Measurements from ENCODE around the gene NLRP6. TPM values are rescaled to one million over a fixed set of nuclear protein-coding genes. Genes with fewer than 3 reads are reported as not detected.

NLRP6 gene
- total RNA-seq, 3 donors from 2014 or later (not counting 1 experiment from before 2014, with no cell fraction given): 1.7 to 3.0 (median 2.3) TPM

GRCh38 chr11:259413-259812, 18.8 kb upstream of the NLRP6 start:
- Histone ChIP-seq H3K27ac (ENCODE audit: low read length) (no peak overlapping the region), H3K4me1 (ENCODE audit: control insufficient read depth, insufficient read depth, low read length) (peaks cover 12% of the 10 kb centered on the region), H3K36me3 (ENCODE audit: control insufficient read depth, insufficient read depth, low read length) (no peaks in the 10 kb centered on the region), H3K4me3 (ENCODE audit: low read length) (no peak overlapping the region), H3K9me3 (ENCODE audit: control insufficient read depth, insufficient read depth, low read length) (no peaks in the 10 kb centered on the region), H3K27me3 (ENCODE audit: control insufficient read depth, insufficient read depth, low read length) (no peaks in the 10 kb centered on the region)
- Mint-ChIP-seq H3K4me1 (no peaks in the 10 kb centered on the region), H3K27ac (no peak overlapping the region), H3K36me3 (no peaks in the 10 kb centered on the region), H3K4me3 (no peak overlapping the region), H3K9me3 (no peaks in the 10 kb centered on the region), H3K27me3 (ENCODE audit: low read depth in 2 of 2) (peaks cover 0 to 3% of the 10 kb centered on the region in 2 donors)
- DNase-seq: peak in 1 of 2 donors; percentile 10
- intact Hi-C loops (cut with micrococcal nuclease): no loop called here
- TF ChIP-seq CTCF (IDR thresholded peaks at IDR 0.05): no peak
- 67% methylated on average over 1 of the region's 10 CpGs for WGBS (ENCODE audit: insufficient coverage)
- no peak for ATAC-seq

- H3K9me3 Mint-ChIP-seq: no peaks in the 10 kb centered on the region
- 94% methylated on average over 4 of the region's 4 CpGs for WGBS (ENCODE audit: insufficient coverage)
Measured at GRCh38 chr11:261624-262023, 16.6 kb upstream of the NLRP6 start.

GRCh38 chr11:266676-267439, 11.3 kb upstream of the NLRP6 start:
- Histone ChIP-seq H3K4me3 (ENCODE audit: low read length) (no peak overlapping the region), H3K27ac (ENCODE audit: low read length) (peak overlapping the region; percentile 34), H3K27me3 (ENCODE audit: control insufficient read depth, insufficient read depth, low read length) (no peaks in the 10 kb centered on the region), H3K9me3 (ENCODE audit: control insufficient read depth, insufficient read depth, low read length) (no peaks in the 10 kb centered on the region), H3K4me1 (ENCODE audit: control insufficient read depth, insufficient read depth, low read length) (peaks cover 39% of the 10 kb centered on the region), H3K36me3 (ENCODE audit: control insufficient read depth, insufficient read depth, low read length) (no peaks in the 10 kb centered on the region)
- H3K27ac Mint-ChIP-seq: peak overlapping the region; percentile 89 to 96
- no peaks in the 10 kb centered on the region for H3K36me3 Mint-ChIP-seq
- peak in 1 of 2 donors; percentile 67 for DNase-seq
- 75% methylated on average over 4 of the region's 13 CpGs for WGBS (ENCODE audit: insufficient coverage)
- no peak for TF ChIP-seq CTCF (IDR thresholded peaks at IDR 0.05)
- H3K27me3 Mint-ChIP-seq (ENCODE audit: low read depth in 2 of 2): no peaks in the 10 kb centered on the region
- H3K4me1 Mint-ChIP-seq: peaks cover 20 to 40% of the 10 kb centered on the region in 2 donors
- intact Hi-C loops (cut with micrococcal nuclease): loop anchor here (5.0 kb wide), 1 partner anchor 150 kb away; no protein-coding TSS in a partner anchor
- ATAC-seq: peak; percentile 11 to 30 (median 28)
- peak overlapping the region; percentile 65 for H3K4me3 Mint-ChIP-seq
- H3K9me3 Mint-ChIP-seq: no peaks in the 10 kb centered on the region

More at GRCh38 chr11:261624-262023, 16.6 kb upstream of the NLRP6 start:
- Mint-ChIP-seq H3K4me3 (no peak overlapping the region), H3K27me3 (ENCODE audit: low read depth in 2 of 2) (peaks cover 0 to 3% of the 10 kb centered on the region in 2 donors), H3K27ac (no peak overlapping the region), H3K36me3 (no peaks in the 10 kb centered on the region), H3K4me1 (peaks cover 0 to under 1% of the 10 kb centered on the region in 2 donors)
- intact Hi-C loops (cut with micrococcal nuclease): no loop called here
- ATAC-seq (no peak), DNase-seq (no peak)
- Histone ChIP-seq H3K36me3 (ENCODE audit: control insufficient read depth, insufficient read depth, low read length) (no peaks in the 10 kb centered on the region), H3K27ac (ENCODE audit: low read length) (no peak overlapping the region), H3K4me3 (ENCODE audit: low read length) (no peak overlapping the region), H3K4me1 (ENCODE audit: control insufficient read depth, insufficient read depth, low read length) (peaks cover 12% of the 10 kb centered on the region), H3K9me3 (ENCODE audit: control insufficient read depth, insufficient read depth, low read length) (no peaks in the 10 kb centered on the region), H3K27me3 (ENCODE audit: control insufficient read depth, insufficient read depth, low read length) (no peaks in the 10 kb centered on the region)
- TF ChIP-seq CTCF (IDR thresholded peaks at IDR 0.05): no peak
